GM21529 (cell line): ENCODE results near the gene PTK6.
"Not testable (repeated sequence)": the region's sequence is repeated elsewhere in the genome, so short reads cannot be mapped to it uniquely, and the experiment has no call there.

Experiments used
- ATAC-seq: cut with Tn5 transposase; IDR thresholded peaks from one replicate; pipeline ENCODE4 v1.9.1; 2021; ENCODE audit not compliant: unreplicated experiment

The PTK6 gene

GRCh38 chr20:63559485-63560332, 22.5 kb upstream of the PTK6 start:
- ATAC-seq = not testable (repeated sequence)

DNA sequence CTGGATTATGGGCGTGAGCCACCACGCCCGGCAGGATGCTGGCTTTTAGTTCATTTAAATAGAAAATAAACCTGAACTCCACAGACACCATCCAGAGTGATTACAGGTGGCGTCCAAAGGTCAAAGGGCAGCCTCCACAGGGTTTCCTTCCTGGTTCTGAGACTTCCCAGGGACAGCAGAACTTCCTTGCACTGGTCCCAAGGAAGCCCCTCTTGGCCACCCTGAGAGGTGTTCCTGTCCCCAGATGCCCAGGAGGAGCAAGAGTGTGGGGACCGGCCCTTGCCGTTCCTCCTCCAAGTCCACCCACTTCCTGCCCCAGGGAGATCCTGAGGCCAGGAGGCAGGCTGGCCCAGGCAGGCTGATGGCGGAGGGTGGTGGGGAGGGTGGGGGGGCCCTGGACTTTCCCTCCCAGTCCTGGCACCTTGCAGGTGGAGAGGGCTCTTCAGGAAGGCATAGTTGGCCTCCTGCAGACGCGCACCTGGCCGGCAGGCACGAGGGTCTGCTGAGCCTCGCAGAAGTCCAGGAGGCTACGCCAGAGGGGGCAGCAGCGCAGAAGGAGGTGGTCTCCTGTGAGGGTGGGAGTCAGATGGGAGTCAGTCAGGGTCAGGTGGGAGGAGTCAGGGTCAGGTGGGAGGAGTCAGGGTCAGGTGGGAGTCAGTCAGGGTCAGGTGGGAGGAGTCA, 21.8 kb upstream of the PTK6 start:
- ATAC-seq = no peak

GRCh38 chr20:63557481-63557891, 20.3 kb upstream of the PTK6 start:
- no peak for ATAC-seq

DNA sequence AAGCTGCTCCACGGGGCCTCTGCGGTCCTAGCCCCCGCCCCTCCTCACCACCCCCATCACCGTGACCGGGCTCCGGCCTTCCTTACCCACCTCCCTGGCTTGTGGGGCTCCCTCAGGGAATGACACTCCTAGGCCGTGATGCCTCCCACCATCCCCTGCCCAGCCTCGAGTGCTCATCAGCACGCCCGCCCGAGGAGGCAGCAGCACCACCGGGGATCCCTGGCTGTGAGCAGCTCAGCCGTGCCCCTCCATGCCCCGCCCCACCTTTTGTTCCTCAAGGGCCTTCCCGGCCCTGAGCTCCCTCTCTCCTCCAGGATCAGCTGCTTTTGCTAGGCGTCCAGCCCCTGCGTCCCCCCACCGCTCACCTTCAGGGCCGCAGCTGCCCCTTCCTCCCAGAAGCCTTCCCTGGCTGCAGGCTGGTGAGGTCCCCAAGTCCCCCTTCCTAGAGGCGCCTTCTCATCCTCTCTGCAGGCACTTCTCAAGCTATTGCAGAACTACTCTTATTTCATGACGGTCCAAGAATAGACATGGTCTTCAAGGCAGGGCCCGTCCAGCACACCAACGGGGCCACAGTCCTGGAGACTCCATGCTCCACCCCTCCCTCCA, 19.8 kb upstream of the PTK6 start:
- ATAC-seq = no peak

- no peak for ATAC-seq
Observed at GRCh38 chr20:63555661-63556381, 18.6 kb upstream of the PTK6 start.

GRCh38 chr20:63554361-63555278, 17.4 kb upstream of the PTK6 start:
- no peak for ATAC-seq

DNA sequence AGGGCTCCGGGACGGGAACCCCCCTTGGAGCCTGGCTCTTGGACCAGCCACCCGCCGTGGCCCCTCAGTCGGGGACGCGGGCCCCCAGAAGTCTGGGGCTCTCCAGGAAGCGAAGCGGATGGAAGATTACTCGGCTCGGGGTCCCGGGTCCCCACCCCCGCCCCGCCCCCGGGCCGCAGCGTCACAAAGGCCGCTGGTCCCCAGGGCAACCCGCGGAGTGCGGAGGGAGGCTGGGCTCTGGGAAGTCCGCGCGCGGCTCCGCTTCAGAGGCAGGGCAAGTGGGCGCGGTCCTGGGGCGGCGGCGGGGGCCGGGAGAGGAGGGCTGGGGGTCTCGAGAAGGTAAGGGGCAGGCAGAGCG, 16.7 kb upstream of the PTK6 start, which contains the start of gene FNDC11:
TSS of gene FNDC11 (plus strand) at position 227 of the 358 bp plus-strand sequence. CDS start 1,505 bp downstream, outside the sequence.
- peak; percentile 19 for ATAC-seq

DNA sequence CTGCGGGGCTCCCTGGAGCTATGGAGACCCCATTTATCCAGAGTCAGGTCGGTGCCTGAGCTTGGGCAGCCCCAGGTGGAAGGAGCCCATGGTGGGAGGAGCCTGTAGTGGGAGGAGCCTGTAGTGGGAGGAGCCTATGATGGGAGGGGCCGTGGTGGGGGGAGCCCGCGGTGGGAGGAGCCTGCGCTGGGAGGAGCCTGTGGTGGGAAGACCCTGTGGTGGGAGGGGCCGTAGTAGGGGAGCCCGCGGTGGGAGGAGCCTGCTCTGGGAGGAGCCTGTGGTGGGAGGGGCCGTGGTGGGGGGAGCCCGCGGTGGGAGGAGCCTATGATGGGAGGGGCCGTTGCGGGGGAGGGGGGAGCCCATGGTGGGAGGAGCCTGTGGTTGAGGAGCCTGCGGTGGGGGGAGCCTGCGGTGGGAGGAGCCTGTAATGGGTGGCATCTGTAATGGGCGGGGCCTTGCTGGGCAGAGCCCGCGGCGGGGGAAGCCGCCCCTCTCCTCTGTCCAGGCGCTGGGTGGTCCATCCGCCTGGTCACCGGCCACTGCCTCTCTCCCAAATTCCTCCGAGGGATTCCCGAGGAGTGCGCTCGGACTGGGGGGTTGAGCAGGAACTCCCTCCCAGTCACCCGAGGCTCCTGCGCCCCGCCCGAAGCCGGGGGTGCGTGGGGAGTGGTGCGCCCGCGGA, 16.2 kb upstream of the PTK6 start:
- peak; percentile 31 for ATAC-seq

GRCh38 chr20:63552481-63553249, 15.5 kb upstream of the PTK6 start:
- peak; percentile 36 for ATAC-seq

DNA sequence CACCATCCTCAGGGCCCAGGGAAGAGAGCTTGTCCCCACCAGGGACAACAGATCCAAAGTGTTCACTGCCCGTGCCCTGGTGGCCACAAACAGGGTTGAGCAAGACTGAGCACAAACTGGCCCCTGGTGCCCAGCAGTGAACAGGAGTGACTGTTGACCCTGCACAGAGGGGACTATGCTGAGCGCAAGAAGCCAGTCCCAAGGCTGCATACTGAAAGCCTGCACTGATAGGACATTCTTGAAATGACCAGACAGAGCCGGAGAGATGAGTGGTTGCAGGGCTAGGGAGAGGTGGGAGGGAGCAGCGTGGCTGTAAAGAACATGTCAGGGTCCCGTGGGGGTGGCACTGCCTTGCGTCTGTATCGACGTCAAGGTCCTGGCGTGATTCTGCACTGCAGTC, 13.9 kb upstream of the PTK6 start:
- no peak for ATAC-seq

DNA sequence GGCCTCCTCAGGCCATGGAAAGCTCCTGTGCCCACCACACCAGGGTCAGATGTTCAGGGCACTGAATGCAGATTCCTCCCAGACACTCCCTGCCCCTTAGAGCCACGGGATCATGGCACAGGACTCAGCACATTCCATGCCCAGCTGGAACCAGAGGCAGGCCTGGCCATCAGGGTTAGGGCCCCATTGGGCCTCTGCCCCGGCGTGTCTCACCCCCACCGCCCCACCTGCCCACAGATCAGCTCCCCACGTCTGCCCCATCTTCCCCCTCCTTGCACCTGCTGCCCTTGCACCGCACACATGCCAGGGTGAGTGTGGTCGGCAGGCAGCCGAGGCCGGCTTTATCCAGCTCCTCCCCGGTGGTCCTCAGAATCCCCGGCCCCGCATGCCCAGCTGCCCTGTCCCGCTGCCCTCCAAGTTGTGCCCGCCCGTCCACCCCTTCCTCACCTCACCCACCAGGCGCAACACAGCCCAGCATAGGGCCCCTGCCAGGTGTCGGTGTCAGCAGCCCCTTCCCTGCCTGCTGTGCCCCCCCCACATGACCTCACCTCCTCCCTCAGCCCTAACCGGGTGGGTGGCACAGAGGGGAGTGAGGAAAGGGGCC, 12.6 kb upstream of the PTK6 start:
- ATAC-seq = no peak

GRCh38 chr20:63549019-63549418, 11.8 kb upstream of the PTK6 start:
- ATAC-seq = no peak

- no peak for ATAC-seq
Observed at GRCh38 chr20:63548542-63548941, 11.4 kb upstream of the PTK6 start.

GRCh38 chr20:63547725-63548480, 10.7 kb upstream of the PTK6 start, which contains the start of gene SRMS:
Gene SRMS (minus strand): TSS chr20:63547749. CDS start chr20:63547463, 286 bp downstream.
- ATAC-seq = no peak

- no peak for ATAC-seq
Observed at GRCh38 chr20:63546956-63547724, 10.0 kb upstream of the PTK6 start.

DNA sequence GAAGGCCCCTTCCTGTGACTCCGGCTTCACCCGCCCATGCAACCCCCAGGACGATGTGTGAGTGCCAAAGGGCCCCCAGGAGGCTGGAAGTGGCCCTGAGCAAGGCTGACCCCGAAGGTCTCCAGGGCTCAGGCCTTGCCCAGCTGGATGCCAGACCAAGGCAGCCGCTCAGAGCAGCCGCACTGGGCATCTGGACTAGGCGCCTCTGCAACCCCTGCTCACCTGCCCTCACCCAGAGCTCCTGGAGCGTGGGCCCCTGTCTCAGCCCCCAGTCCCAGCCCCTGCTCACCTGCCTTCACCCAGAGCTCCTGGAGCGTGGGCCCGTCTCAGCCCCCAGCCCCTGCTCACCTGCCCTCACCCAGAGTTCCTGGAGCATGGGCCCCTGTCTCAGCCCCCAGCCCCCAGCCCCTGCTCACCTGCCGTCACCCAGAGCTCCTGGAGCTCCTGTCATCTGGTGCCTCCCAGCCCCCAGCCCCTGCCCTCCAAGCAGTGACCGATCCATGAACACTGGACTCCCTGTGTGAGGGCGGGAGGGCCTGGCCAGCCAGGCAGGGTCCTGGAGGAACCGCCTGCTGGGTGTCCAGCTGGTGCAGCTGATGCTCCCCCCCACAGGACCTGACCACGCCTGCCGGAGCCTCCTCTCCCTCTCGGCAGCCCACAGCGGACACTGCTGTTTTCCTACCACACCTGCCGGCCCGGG, 9.2 kb upstream of the PTK6 start:
- no peak for ATAC-seq
